Neural cell (in vitro differentiated cells): ENCODE results near the gene SLC41A3. TPM values are rescaled to one million over a fixed set of nuclear protein-coding genes. Genes with fewer than 3 reads are reported as not detected.

Source experiments
- H2AFZ ChIP-seq: fragments of 200-600, 300-800 bp; sonication (generic), shearing (Covaris generic); 2 replicates; pipeline ENCODE4 v1.6.0; 2014; ENCODE audit warnings: low read depth, mild to moderate bottlenecking, antibody characterized with exemption, low read length, moderate library complexity
- H3F3A ChIP-seq: fragments of 200-600 bp; shearing (Covaris generic); 2 replicates; pipeline ENCODE4 v1.6.1; 2016; ENCODE audit warnings: mild to moderate bottlenecking, moderate library complexity, mixed read lengths, antibody characterized with exemption, low read length; ENCODE audit not compliant: insufficient read depth, poor library complexity, severe bottlenecking
- H3K27ac ChIP-seq: fragments of 200-600, 300-800 bp; sonication (generic), shearing (Covaris generic); 2 replicates; pipeline ENCODE4 v1.5.1; 2014; ENCODE audit warnings: mild to moderate bottlenecking, low read length, moderate library complexity
- H3K27me3 ChIP-seq: fragments of 300-800, 200-600 bp; sonication (generic), shearing (Covaris generic); 2 replicates; pipeline ENCODE4 v1.6.0; 2014; ENCODE audit warnings: mild to moderate bottlenecking, low read depth, low read length, moderate library complexity; ENCODE audit not compliant: insufficient read depth
- H3K36me3 ChIP-seq: fragments of 300-800, 200-600 bp; sonication (generic), shearing (Covaris generic); 2 replicates; pipeline ENCODE4 v1.5.1; 2014; ENCODE audit warnings: mild to moderate bottlenecking, antibody characterized with exemption, low read length, moderate library complexity; ENCODE audit not compliant: insufficient read depth
- H3K4me2 ChIP-seq: fragments of 300-800, 200-600 bp; sonication (generic), shearing (Covaris generic); 2 replicates; pipeline ENCODE4 v1.6.0; 2014; ENCODE audit warnings: mild to moderate bottlenecking, low read length
- H3K4me3 ChIP-seq: fragments of 300-800, 200-600 bp; sonication (generic), shearing (Covaris generic); 2 replicates; pipeline ENCODE4 v1.5.1; 2014; ENCODE audit warnings: mild to moderate bottlenecking, low read length, moderate library complexity
- H3K79me2 ChIP-seq: fragments of 200-600 bp; shearing (Covaris generic); replicated peaks from 2 replicates; pipeline ENCODE4 v1.6.0; 2014; ENCODE audit warnings: mild to moderate bottlenecking, low read length, moderate library complexity; ENCODE audit not compliant: insufficient read depth
- H3K9ac ChIP-seq: fragments of 300-800, 200-600 bp; sonication (generic), shearing (Covaris generic); 2 replicates; pipeline ENCODE4 v1.6.1; 2016; ENCODE audit warnings: mild to moderate bottlenecking, low read length, mixed read lengths
- H3K9me2 ChIP-seq: fragments of 200-600 bp; shearing (Covaris generic); 2 replicates; pipeline ENCODE4 v1.6.1; 2016; ENCODE audit warnings: mild to moderate bottlenecking, low read length, mixed read lengths; ENCODE audit not compliant: insufficient read depth
- H3K9me3 ChIP-seq: fragments of 200-600, 300-800 bp; sonication (generic), shearing (Covaris generic); 2 replicates; pipeline ENCODE4 v1.6.1; 2016; ENCODE audit warnings: mild to moderate bottlenecking, mixed run types, low read length, moderate library complexity, mixed read lengths
- H4K20me1 ChIP-seq: fragments of 200-600 bp; shearing (Covaris generic); 2 replicates; pipeline ENCODE4 v1.6.1; 2016; ENCODE audit warnings: mild to moderate bottlenecking, mixed run types; ENCODE audit not compliant: insufficient read depth
- EP300 ChIP-seq: fragments of 450-650 bp; conservative IDR thresholded peaks from 2 replicates; pipeline ENCODE4 v1.6.1; 2014; ENCODE audit warnings: antibody characterized with exemption, mild to moderate bottlenecking, moderate library complexity; ENCODE audit not compliant: poor library complexity, severe bottlenecking
- EZH2 ChIP-seq: fragments of 200-600, 300-800 bp; shearing (Covaris generic), sonication (generic); IDR thresholded peaks from 2 replicates; pipeline ENCODE4 v1.6.1; 2014; ENCODE audit warnings: antibody characterized with exemption, low read length, borderline replicate concordance, mild to moderate bottlenecking; ENCODE audit not compliant: insufficient read depth, poor library complexity, severe bottlenecking
- MXI1 ChIP-seq: fragments of 450-650 bp; conservative IDR thresholded peaks from 2 replicates; pipeline ENCODE4 v1.6.1; 2014; ENCODE audit warnings: antibody characterized with exemption, mild to moderate bottlenecking; ENCODE audit not compliant: poor library complexity, severe bottlenecking
- POLR2AphosphoS5 ChIP-seq: IDR thresholded peaks from 2 replicates; pipeline ENCODE4 v1.6.1; 2012
- RAD21 ChIP-seq: fragments of 450-650 bp; conservative IDR thresholded peaks from 2 replicates; pipeline ENCODE4 v1.6.1; 2014; ENCODE audit warnings: antibody characterized with exemption, mild to moderate bottlenecking, moderate library complexity
- SMC3 ChIP-seq: fragments of 450-650 bp; conservative IDR thresholded peaks from 2 replicates; pipeline ENCODE4 v1.6.1; 2014; ENCODE audit warnings: antibody characterized with exemption, mild to moderate bottlenecking, moderate library complexity; ENCODE audit not compliant: poor library complexity
- TAF1 ChIP-seq: IDR thresholded peaks from 2 replicates; pipeline ENCODE4 v1.6.1; 2012; ENCODE audit warnings: low read depth
- polyA plus RNA-seq: library from polyadenylated mRNA; depleted of rRNA; stranded (reverse); fragments of >200 nt; gene quantifications from 2 replicates; pipeline ENCODE4 v1.2.3, GENCODE V29; 2014
- TF ChIP-seq, protein P1 (sequence below): IDR thresholded peaks from 2 replicates; pipeline ENCODE4 v1.6.1; 2012; ENCODE audit warnings: borderline replicate concordance
- TF ChIP-seq, protein P2 (sequence below): fragments of 450-650 bp; IDR thresholded peaks from 2 replicates; pipeline ENCODE4 v1.5.1; 2014; ENCODE audit warnings: antibody characterized with exemption, mild to moderate bottlenecking, moderate library complexity; ENCODE audit not compliant: poor library complexity, severe bottlenecking

The SLC41A3 gene
- polyA plus RNA-seq, 1 donor from 2014 or later: 80.0 TPM

DNA sequence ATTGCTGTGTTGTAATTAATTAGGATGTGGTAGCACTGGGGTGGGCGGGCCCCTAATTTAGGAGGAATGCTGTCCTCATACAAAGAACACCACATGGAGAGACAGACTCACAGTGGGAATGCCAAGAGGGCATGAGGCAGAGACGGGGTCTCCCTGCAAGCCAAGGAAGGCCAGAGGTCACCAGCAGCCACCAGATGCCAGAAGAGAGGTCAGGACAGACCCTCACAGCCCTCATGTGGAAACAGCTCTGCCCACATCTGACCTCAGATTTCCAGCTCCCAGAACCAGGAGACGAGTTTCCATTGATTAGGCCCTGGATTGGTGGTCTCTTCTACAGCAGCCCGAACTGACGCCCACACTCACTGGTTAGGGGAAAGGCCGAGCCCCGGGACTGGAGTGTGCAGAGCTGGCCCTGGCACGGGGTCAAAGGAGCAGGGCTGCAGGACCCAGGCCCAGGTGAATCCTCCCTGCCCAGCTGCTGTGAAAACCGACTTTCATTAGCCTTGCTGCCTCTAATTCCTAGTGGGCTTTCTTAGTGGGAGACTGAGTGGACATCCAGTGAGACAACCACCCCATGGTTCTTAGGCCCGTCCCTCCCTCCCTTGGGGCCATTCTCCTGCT lies 43.0 kb upstream of the SLC41A3 start:
- Histone ChIP-seq H3K36me3 (no peaks in the 10 kb centered on the region), H3K4me3 (no peak overlapping the region), H3K79me2 (no peaks in the 10 kb centered on the region), H3K9me2 (no peaks in the 10 kb centered on the region), H4K20me1 (no peaks in the 10 kb centered on the region), H3K27ac (no peak overlapping the region), H3K9ac (no peak overlapping the region), H3K27me3 (no peaks in the 10 kb centered on the region), H3F3A (no peaks in the 10 kb centered on the region), H2AFZ (no peak overlapping the region), H3K4me2 (no peak overlapping the region), H3K9me3 (no peaks in the 10 kb centered on the region)
- no peak for TF ChIP-seq RAD21
- TF ChIP-seq EP300: no peak
- no peak for TF ChIP-seq SMC3
- TF ChIP-seq, protein P1, sequence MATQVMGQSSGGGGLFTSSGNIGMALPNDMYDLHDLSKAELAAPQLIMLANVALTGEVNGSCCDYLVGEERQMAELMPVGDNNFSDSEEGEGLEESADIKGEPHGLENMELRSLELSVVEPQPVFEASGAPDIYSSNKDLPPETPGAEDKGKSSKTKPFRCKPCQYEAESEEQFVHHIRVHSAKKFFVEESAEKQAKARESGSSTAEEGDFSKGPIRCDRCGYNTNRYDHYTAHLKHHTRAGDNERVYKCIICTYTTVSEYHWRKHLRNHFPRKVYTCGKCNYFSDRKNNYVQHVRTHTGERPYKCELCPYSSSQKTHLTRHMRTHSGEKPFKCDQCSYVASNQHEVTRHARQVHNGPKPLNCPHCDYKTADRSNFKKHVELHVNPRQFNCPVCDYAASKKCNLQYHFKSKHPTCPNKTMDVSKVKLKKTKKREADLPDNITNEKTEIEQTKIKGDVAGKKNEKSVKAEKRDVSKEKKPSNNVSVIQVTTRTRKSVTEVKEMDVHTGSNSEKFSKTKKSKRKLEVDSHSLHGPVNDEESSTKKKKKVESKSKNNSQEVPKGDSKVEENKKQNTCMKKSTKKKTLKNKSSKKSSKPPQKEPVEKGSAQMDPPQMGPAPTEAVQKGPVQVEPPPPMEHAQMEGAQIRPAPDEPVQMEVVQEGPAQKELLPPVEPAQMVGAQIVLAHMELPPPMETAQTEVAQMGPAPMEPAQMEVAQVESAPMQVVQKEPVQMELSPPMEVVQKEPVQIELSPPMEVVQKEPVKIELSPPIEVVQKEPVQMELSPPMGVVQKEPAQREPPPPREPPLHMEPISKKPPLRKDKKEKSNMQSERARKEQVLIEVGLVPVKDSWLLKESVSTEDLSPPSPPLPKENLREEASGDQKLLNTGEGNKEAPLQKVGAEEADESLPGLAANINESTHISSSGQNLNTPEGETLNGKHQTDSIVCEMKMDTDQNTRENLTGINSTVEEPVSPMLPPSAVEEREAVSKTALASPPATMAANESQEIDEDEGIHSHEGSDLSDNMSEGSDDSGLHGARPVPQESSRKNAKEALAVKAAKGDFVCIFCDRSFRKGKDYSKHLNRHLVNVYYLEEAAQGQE: no peak
- no peak for TF ChIP-seq EZH2
- TF ChIP-seq POLR2AphosphoS5: no peak
- TF ChIP-seq MXI1: no peak
- no peak for TF ChIP-seq TAF1
- TF ChIP-seq, protein P2, sequence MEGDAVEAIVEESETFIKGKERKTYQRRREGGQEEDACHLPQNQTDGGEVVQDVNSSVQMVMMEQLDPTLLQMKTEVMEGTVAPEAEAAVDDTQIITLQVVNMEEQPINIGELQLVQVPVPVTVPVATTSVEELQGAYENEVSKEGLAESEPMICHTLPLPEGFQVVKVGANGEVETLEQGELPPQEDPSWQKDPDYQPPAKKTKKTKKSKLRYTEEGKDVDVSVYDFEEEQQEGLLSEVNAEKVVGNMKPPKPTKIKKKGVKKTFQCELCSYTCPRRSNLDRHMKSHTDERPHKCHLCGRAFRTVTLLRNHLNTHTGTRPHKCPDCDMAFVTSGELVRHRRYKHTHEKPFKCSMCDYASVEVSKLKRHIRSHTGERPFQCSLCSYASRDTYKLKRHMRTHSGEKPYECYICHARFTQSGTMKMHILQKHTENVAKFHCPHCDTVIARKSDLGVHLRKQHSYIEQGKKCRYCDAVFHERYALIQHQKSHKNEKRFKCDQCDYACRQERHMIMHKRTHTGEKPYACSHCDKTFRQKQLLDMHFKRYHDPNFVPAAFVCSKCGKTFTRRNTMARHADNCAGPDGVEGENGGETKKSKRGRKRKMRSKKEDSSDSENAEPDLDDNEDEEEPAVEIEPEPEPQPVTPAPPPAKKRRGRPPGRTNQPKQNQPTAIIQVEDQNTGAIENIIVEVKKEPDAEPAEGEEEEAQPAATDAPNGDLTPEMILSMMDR: no peak

DNA sequence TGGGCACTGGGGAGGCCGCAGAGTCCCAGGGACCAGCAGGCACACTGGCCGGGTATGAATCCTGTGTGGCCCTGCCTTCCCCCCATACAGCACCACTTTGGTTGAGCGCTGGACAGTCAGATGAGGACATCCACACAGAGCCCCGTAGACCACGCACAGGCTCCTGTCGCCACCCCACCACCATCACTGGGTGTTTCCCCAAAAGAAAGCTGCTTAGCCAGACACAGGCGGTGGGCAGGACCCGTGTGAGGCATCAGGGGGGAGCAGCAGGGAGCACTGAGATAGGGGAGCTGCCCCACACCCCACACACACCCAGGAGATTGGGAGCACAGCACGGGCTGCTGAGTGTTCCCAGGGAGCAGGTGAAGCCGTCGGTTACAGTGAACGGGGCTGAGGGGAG lies 42.4 kb upstream of the SLC41A3 start:
- Histone ChIP-seq H2AFZ (no peak overlapping the region), H4K20me1 (no peaks in the 10 kb centered on the region), H3K9me3 (no peaks in the 10 kb centered on the region), H3K9me2 (no peaks in the 10 kb centered on the region), H3K4me3 (no peak overlapping the region), H3K27me3 (no peaks in the 10 kb centered on the region), H3K36me3 (no peaks in the 10 kb centered on the region), H3K9ac (no peak overlapping the region), H3K27ac (no peak overlapping the region), H3K4me2 (no peak overlapping the region), H3K79me2 (no peaks in the 10 kb centered on the region), H3F3A (no peaks in the 10 kb centered on the region)
- no peak for TF ChIP-seq EZH2
- TF ChIP-seq SMC3: no peak
- TF ChIP-seq TAF1: no peak
- TF ChIP-seq RAD21: no peak
- TF ChIP-seq EP300: no peak
- TF ChIP-seq POLR2AphosphoS5: no peak
- TF ChIP-seq, protein P2: no peak
- TF ChIP-seq, protein P1: no peak
- no peak for TF ChIP-seq MXI1
